Lower lobe of right lung (tissue), 2 donors: ENCODE data around the gene SALL3. TPM values are rescaled to one million over a fixed set of nuclear protein-coding genes. Genes with fewer than 3 reads are reported as not detected.

ENCODE experiments used
- ATAC-seq, 2 donors: fragments of 200-7000 bp; cut with Tn5 transposase; one replicate each; pipeline ENCODE4 v1.9.1; 2020 to 2022; ENCODE audit warnings: mild to moderate bottlenecking in 2 of 2, moderate library complexity in 2 of 2
- DNase-seq: peaks from one replicate; pipeline ENCODE4 v3.0.0-alpha.2; 2020
- H3K27ac ChIP-seq: fragments of 200-600 bp; one replicate; pipeline ENCODE4 v1.8.0; 2022
- H3K27me3 ChIP-seq: fragments of 200-600 bp; one replicate; pipeline ENCODE4 v1.8.0; 2022; ENCODE audit warnings: low read depth
- H3K36me3 ChIP-seq: fragments of 200-600 bp; one replicate; pipeline ENCODE4 v1.8.0; 2022; ENCODE audit warnings: mild to moderate bottlenecking
- H3K4me1 ChIP-seq: fragments of 200-600 bp; one replicate; pipeline ENCODE4 v1.8.0; 2022
- H3K4me3 ChIP-seq: fragments of 200-600 bp; one replicate; pipeline ENCODE4 v1.8.0; 2022; ENCODE audit warnings: mild to moderate bottlenecking
- H3K9me3 ChIP-seq: fragments of 200-600 bp; one replicate; pipeline ENCODE4 v1.8.0; 2022
- CTCF ChIP-seq: fragments of 200-600 bp; IDR thresholded peaks from one replicate; pipeline ENCODE4 v1.8.0; 2022; ENCODE audit warnings: antibody characterized with exemption, mild to moderate bottlenecking
- intact Hi-C: fragments of 100-400 bp; cut with DNase I; formaldehyde crosslinking; loops from one replicate; pipeline ENCODE4 v1.11.0; 2022
- total RNA-seq: library from RNA; stranded (reverse); fragmentation: NEBNext Ultra II Directional; extraction: Animal tissue kit (Norgen Biotek cat#: 25700); gene quantifications from one replicate; pipeline ENCODE4 v1.2.1, GENCODE V29; 2021
- donor health status: DM: no; HTN: yes; CAD: no; lungs with severe emphysema.

The SALL3 gene
- total RNA-seq, 1 donor from 2014 or later: not detected

DNA sequence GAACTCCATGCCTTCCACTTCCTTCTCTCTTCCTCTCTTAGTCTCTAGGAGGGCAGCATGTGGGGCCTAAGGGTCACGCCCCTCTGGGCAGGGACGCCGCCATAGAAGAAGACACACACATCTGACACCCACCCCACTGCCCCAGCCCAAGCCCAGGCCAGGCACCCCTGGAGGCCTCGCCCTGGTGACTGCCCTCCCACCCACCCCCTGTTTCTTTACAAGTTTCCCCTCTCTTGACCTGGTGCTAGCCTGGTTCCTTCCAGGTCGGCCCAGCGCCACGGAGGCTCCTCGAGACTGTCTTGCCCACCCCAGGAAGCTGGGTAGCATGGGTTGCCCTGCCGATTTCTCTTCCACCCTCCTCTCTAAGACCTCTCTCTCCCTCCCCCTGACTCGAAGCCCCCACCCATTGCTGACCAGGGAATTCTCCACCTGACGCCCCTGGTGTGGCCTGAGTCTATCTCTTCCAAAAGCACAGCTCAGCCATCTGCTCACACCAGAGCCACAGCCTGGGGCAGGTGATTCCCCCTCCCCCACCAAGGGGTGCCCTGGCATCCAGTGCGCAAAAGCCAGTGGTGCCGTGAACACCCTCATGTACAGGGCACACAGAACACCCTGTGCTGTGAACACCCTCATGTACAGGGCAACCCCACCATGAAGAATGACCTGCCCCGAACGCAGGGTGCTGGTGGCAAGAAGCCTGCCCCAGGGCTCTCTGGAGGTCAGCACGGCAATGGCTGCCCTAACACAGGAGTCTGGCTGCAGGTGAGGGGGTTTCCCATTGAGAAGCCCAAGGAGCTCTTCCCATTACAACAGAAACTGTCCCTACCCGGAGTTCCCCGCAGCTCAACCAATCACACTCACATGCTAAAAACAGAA is 13.5 kb upstream of the SALL3 start:
- intact Hi-C loops: no loop called here
- no peak overlapping the region for H3K27ac ChIP-seq
- no peak for DNase-seq
- ATAC-seq: no peak
- no peaks in the 10 kb centered on the region for H3K9me3 ChIP-seq
- H3K4me3 ChIP-seq: no peak overlapping the region
- no peaks in the 10 kb centered on the region for H3K36me3 ChIP-seq
- H3K27me3 ChIP-seq: peaks cover 11% of the 10 kb centered on the region
- TF ChIP-seq CTCF: no peak
- no peaks in the 10 kb centered on the region for H3K4me1 ChIP-seq

- Histone ChIP-seq H3K9me3 (no peaks in the 10 kb centered on the region), H3K4me1 (no peaks in the 10 kb centered on the region), H3K27ac (no peak overlapping the region), H3K27me3 (peaks cover 17% of the 10 kb centered on the region), H3K4me3 (no peak overlapping the region), H3K36me3 (no peaks in the 10 kb centered on the region)
- DNase-seq: no peak
- ATAC-seq: no peak
- no peak for TF ChIP-seq CTCF
- intact Hi-C loops: no loop called here
These were observed 12.9 kb upstream of the SALL3 start for GRCh38 chr18:78966793-78967106.

DNA sequence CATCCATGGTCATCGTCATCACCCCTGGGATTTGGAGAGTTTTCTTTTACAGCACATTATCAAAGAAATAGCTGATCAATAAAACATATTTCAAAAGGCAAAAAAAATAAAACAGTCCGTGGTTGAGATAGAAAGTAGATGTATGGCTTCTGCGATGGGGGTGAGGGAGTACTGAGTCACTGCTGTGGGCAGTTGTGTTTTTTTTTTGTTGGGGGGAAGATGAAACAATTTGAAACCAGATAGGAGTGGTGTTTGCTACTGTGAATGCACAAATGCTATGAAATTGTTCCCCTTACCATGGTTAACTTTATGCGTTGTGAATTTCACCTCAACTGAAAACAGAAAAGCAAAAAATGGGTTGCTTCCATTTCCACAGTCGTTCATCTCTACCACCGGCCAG is 11.9 kb upstream of the SALL3 start:
- H3K9me3 ChIP-seq: no peaks in the 10 kb centered on the region
- no peak overlapping the region for H3K27ac ChIP-seq
- DNase-seq (no peak), ATAC-seq (no peak)
- H3K27me3 ChIP-seq: peaks cover 27% of the 10 kb centered on the region
- no peaks in the 10 kb centered on the region for H3K4me1 ChIP-seq
- no peak for TF ChIP-seq CTCF
- intact Hi-C loops: no loop called here
- H3K36me3 ChIP-seq: no peaks in the 10 kb centered on the region
- no peak overlapping the region for H3K4me3 ChIP-seq

- Histone ChIP-seq H3K4me1 (peaks cover 4% of the 10 kb centered on the region), H3K4me3 (no peak overlapping the region), H3K27ac (no peak overlapping the region), H3K9me3 (no peaks in the 10 kb centered on the region), H3K27me3 (peaks cover 47% of the 10 kb centered on the region), H3K36me3 (no peaks in the 10 kb centered on the region)
- no peak for TF ChIP-seq CTCF
- ATAC-seq (no peak), DNase-seq (no peak)
- intact Hi-C loops: no loop called here
These were observed 9.9 kb upstream of the SALL3 start for GRCh38 chr18:78969574-78970315.

GRCh38 chr18:78970774-78971333 is 8.8 kb upstream of the SALL3 start:
- H3K27me3 ChIP-seq: peaks cover 58% of the 10 kb centered on the region

More at GRCh38 chr18:78970774-78971333, 8.8 kb upstream of the SALL3 start:
- no peak overlapping the region for H3K27ac ChIP-seq
- TF ChIP-seq CTCF: no peak
- H3K9me3 ChIP-seq: no peaks in the 10 kb centered on the region
- intact Hi-C loops: no loop called here
- no peak overlapping the region for H3K4me3 ChIP-seq
- no peaks in the 10 kb centered on the region for H3K36me3 ChIP-seq
- peaks cover 4% of the 10 kb centered on the region for H3K4me1 ChIP-seq
- DNase-seq: no peak
- ATAC-seq: no peak
